Endothelial cell of umbilical vein (primary cell): ENCODE measurements around the gene SPTLC3. TPM values are rescaled to one million over a fixed set of nuclear protein-coding genes. Genes with fewer than 3 reads are reported as not detected.

ENCODE experiments used
- BruUV-seq: library from RNA; stranded (reverse); fragments of 400-500 nt; replicated peaks from 2 replicates; lab custom pipeline; 2021; lab: Mats Ljungman, UMichigan
- CTCF ChIA-PET: fragments of 300-600, 350-600 bp; sonication (Branson Sonifier 250); formaldehyde crosslinking; loops from one replicate; lab custom pipeline; 2021; ENCODE audit warnings: antibody characterized with exemption, inconsistent platforms; lab: Charles Lee
- POLR2A ChIA-PET: fragments of 300-600, 350-600 bp; sonication (Branson Sonifier 250); formaldehyde crosslinking; loops from one replicate; lab custom pipeline; 2021; ENCODE audit warnings: antibody characterized with exemption, inconsistent platforms; lab: Charles Lee
- DNase-seq: peaks from one replicate; pipeline ENCODE4 v3.0.0-alpha.2; 2011; ENCODE audit warnings: low read depth, low spot score
- FAIRE-seq: peaks from 2 replicates; lab custom pipeline; 2011; peaks lifted over from hg19 to GRCh38; lab: Jason Lieb, UNC
- H2AFZ ChIP-seq: 2 replicates; pipeline ENCODE4 v1.6.0; 2012; ENCODE audit warnings: low read depth, low read length, control low read depth, inconsistent platforms
- H3K27ac ChIP-seq: 2 replicates; pipeline ENCODE4 v1.5.1; 2011; ENCODE audit warnings: low read depth, mild to moderate bottlenecking, control low read depth, low read length, moderate library complexity; ENCODE audit not compliant: insufficient read depth
- H3K27me3 ChIP-seq, 2 experiments: 2 replicates each; pipeline versions ENCODE4 v1.6.0 to v1.6.1; 2011; ENCODE audit warnings: low read length in 2 of 2, mixed read lengths in 1 of 2; ENCODE audit not compliant: control insufficient read depth in 2 of 2, insufficient read depth in 2 of 2
- H3K36me3 ChIP-seq, 2 experiments: 2 replicates in 1 of 2; 3 replicates in 1 of 2; pipeline ENCODE4 v1.5.1; 2011; ENCODE audit warnings: low read length in 2 of 2, mild to moderate bottlenecking in 1 of 2, moderate library complexity in 1 of 2; ENCODE audit not compliant: control insufficient read depth in 2 of 2, insufficient read depth in 2 of 2; ENCODE audit errors: extremely low read depth in 1 of 2
- H3K4me1 ChIP-seq: 3 replicates; pipeline ENCODE4 v1.5.1; 2011; ENCODE audit warnings: mild to moderate bottlenecking, low read length; ENCODE audit not compliant: control insufficient read depth, insufficient read depth; ENCODE audit errors: extremely low read depth
- H3K4me2 ChIP-seq: 2 replicates; pipeline ENCODE4 v1.6.1; 2011; ENCODE audit warnings: low read length, control low read depth, mixed read lengths; ENCODE audit not compliant: insufficient read depth
- H3K4me3 ChIP-seq, 3 experiments: fragments of 200-600 bp in 1 of 3; sonication (generic), shearing (Covaris generic) in 1 of 3; replicated peaks in 1 of 3; 2 replicates each; pipeline ENCODE4 v1.5.1; 2011 to 2016; ENCODE audit warnings: control low read depth in 3 of 3, low read length in 3 of 3, mild to moderate bottlenecking in 2 of 3, inconsistent platforms in 1 of 3, low read depth in 1 of 3, moderate library complexity in 1 of 3; ENCODE audit not compliant: insufficient read depth in 1 of 3
- H3K79me2 ChIP-seq: 2 replicates; pipeline ENCODE4 v1.6.0; 2012; ENCODE audit warnings: low read length, inconsistent platforms; ENCODE audit not compliant: control insufficient read depth, insufficient read depth
- H3K9ac ChIP-seq: replicated peaks from 2 replicates; pipeline ENCODE3; 2011; ENCODE audit warnings: low read length, control low read depth; ENCODE audit not compliant: insufficient read depth; ENCODE audit errors: extremely low read depth
- H3K9me1 ChIP-seq: replicated peaks from 3 replicates; pipeline ENCODE4 v1.6.0; 2011; ENCODE audit warnings: mild to moderate bottlenecking, low read length; ENCODE audit not compliant: control insufficient read depth, insufficient read depth; ENCODE audit errors: extremely low read depth
- H3K9me3 ChIP-seq: replicated peaks from 2 replicates; pipeline ENCODE4 v1.5.1; 2012; ENCODE audit warnings: low read length, inconsistent platforms; ENCODE audit not compliant: control insufficient read depth, insufficient read depth
- H4K20me1 ChIP-seq: replicated peaks from 2 replicates; pipeline ENCODE3; 2011; ENCODE audit warnings: mild to moderate bottlenecking, low read length; ENCODE audit not compliant: control insufficient read depth, insufficient read depth; ENCODE audit errors: extremely low read depth
- CTCF ChIP-seq, 2 donors: IDR thresholded peaks; 1 replicate in 1 of 2; 2 replicates in 1 of 2; pipeline ENCODE4 v1.5.1; 2011; ENCODE audit warnings: low read length in 2 of 2, mild to moderate bottlenecking in 2 of 2, moderate library complexity in 2 of 2, control low read depth in 1 of 2, inconsistent platforms in 1 of 2, low read depth in 1 of 2; ENCODE audit not compliant: insufficient read depth in 1 of 2; ENCODE audit errors: extremely low read depth in 1 of 2
- EZH2 ChIP-seq: IDR thresholded peaks from 2 replicates; pipeline ENCODE4 v1.6.1; 2012; ENCODE audit warnings: borderline replicate concordance, low read depth, mild to moderate bottlenecking, moderate library complexity, low read length, inconsistent platforms; ENCODE audit not compliant: severe bottlenecking
- JUN ChIP-seq: IDR thresholded peaks from 2 replicates; pipeline ENCODE4 v1.6.1; 2011; ENCODE audit warnings: borderline replicate concordance, low read depth; ENCODE audit not compliant: insufficient read length, insufficient read depth
- MAX ChIP-seq: IDR thresholded peaks from 2 replicates; pipeline ENCODE4 v1.6.1; 2011; ENCODE audit not compliant: insufficient read depth, insufficient read length
- POLR2A ChIP-seq: IDR thresholded peaks from 2 replicates; pipeline ENCODE4 v1.6.1; 2012; ENCODE audit warnings: low read depth, mild to moderate bottlenecking, control low read depth, low read length
- dilution Hi-C: fragments of 300-500 bp; cut with MboI; formaldehyde crosslinking; loops from one replicate; pipeline ENCODE4 v1.15.0; 2019; ENCODE audit warnings: low sequenced_read_pairs; ENCODE audit not compliant: extremely low pct_ligation_motif_present
- intact Hi-C: fragments of 100-400 bp; cut with micrococcal nuclease; formaldehyde crosslinking; loops from one replicate; pipeline ENCODE4 v1.10.0; 2022
- polyA plus RNA-seq, 4 experiments: library from polyadenylated mRNA; depleted of rRNA in 3 of 4; stranded (reverse) in 3 of 4; unstranded in 1 of 4; fragments of >200 nt; gene quantifications; 2 replicates each; pipeline versions ENCODE4 v1.2.1 to v1.2.3, GENCODE V29; 2011 to 2012; ENCODE audit warnings: missing spikeins in 1 of 4
- total RNA-seq: library from RNA; stranded (reverse); gene quantifications from 2 replicates; pipeline ENCODE4 v1.2.3, GENCODE V29; 2021

The SPTLC3 gene
- total and polyA plus RNA-seq, 2 donors (not counting 3 experiments of a cell fraction or from before 2014, with no cell fraction given), result 0.29 to 0.35 TPM

- H3K9me3 ChIP-seq, result no peaks in the 10 kb centered on the region
- no peak overlapping the region for H3K4me2 ChIP-seq
- H3K4me1 ChIP-seq, result no peaks in the 10 kb centered on the region
- no peaks in the 10 kb centered on the region for H3K9me1 ChIP-seq
- no peak overlapping the region for H3K27ac ChIP-seq
- ChIA-PET CTCF (no interaction called here), POLR2A (no interaction called here)
- H3K79me2 ChIP-seq, result no peaks in the 10 kb centered on the region
- no peak for FAIRE-seq
- no peaks in the 10 kb centered on the region for H3K27me3 ChIP-seq
- intact Hi-C loops, result no loop called here
- no TSS peak for BruUV-seq
- dilution Hi-C loops, result no loop called here
- no peak overlapping the region for H3K9ac ChIP-seq
- no peaks in the 10 kb centered on the region for H4K20me1 ChIP-seq
- H3K4me3 ChIP-seq, result no peak overlapping the region
- no peak overlapping the region for H2AFZ ChIP-seq
- DNase-seq, result no peak
- H3K36me3 ChIP-seq, result no peaks in the 10 kb centered on the region
- TF ChIP-seq CTCF (IDR thresholded peaks at IDR 0.05; ENCODE audit: extremely low read depth in 1 of 2, insufficient read depth in 1 of 2, low read depth in 1 of 2, low read length in 2 of 2) (no peak), POLR2A (no peak), EZH2 (no peak)
Observed at GRCh38 chr20:13141546-13141945, 132.8 kb downstream of the SPTLC3 start.

- H3K4me1 ChIP-seq, result no peaks in the 10 kb centered on the region
- no peak overlapping the region for H3K4me2 ChIP-seq
- H2AFZ ChIP-seq, result no peak overlapping the region
- DNase-seq (no peak), FAIRE-seq (no peak)
- no peaks in the 10 kb centered on the region for H3K9me3 ChIP-seq
- no peak overlapping the region for H3K27ac ChIP-seq
- no peak overlapping the region for H3K4me3 ChIP-seq
- H3K9me1 ChIP-seq, result no peaks in the 10 kb centered on the region
- TF ChIP-seq MAX (no peak), JUN (no peak)
- CTCF ChIA-PET, result no interaction called here
- no peaks in the 10 kb centered on the region for H3K27me3 ChIP-seq
- H3K9ac ChIP-seq, result no peak overlapping the region
- H3K79me2 ChIP-seq, result no peaks in the 10 kb centered on the region
- BruUV-seq, result no TSS peak
- dilution Hi-C loops, result no loop called here
- H4K20me1 ChIP-seq, result no peaks in the 10 kb centered on the region
- POLR2A ChIA-PET, result no interaction called here
- intact Hi-C loops, result no loop called here
- H3K36me3 ChIP-seq, result no peaks in the 10 kb centered on the region
Observed at GRCh38 chr20:13142143-13142542, 133.4 kb downstream of the SPTLC3 start.
